PC-3 (cell line): ENCODE results near the gene KLKB1.

ENCODE experiments used
- CTCF ChIP-seq: fragments of 300-600 bp; sonication (generic); conservative IDR thresholded peaks from 2 replicates; pipeline ENCODE4 v1.5.1; 2017; ENCODE audit warnings: antibody characterized with exemption, low read depth, mild to moderate bottlenecking, low read length
- EZH2 ChIP-seq: fragments of 300-600 bp; sonication (generic); IDR thresholded peaks from one replicate; pipeline ENCODE4 v1.6.1; 2017; ENCODE audit warnings: antibody characterized with exemption, mild to moderate bottlenecking, low read length; ENCODE audit not compliant: unreplicated experiment

GRCh38 chr4:186299291-186299690 is 72.0 kb downstream of the KLKB1 start:
- TF ChIP-seq CTCF, result no peak
- no peak for TF ChIP-seq EZH2
